ENCODE data around the gene RALA.

RALA gene

GRCh38 chr7:39613577-39613976, 9.8 kb upstream of the RALA start:
- DNase-seq (ENCODE audit: low read depth in 2 of 2): no peak

- DNase-seq (ENCODE audit: low read depth in 2 of 2): no peak
Measured at GRCh38 chr7:39614299-39614698, 9.1 kb upstream of the RALA start.

GRCh38 chr7:39615350-39615975, 7.9 kb upstream of the RALA start:
- no peak for DNase-seq (ENCODE audit: low read depth in 2 of 2)

- DNase-seq (ENCODE audit: low read depth in 2 of 2): no peak
Measured at GRCh38 chr7:39616138-39616537, 7.2 kb upstream of the RALA start.

GRCh38 chr7:39617005-39617404, 6.4 kb upstream of the RALA start:
- no peak for DNase-seq (ENCODE audit: low read depth in 2 of 2)

GRCh38 chr7:39618868-39619267, 4.5 kb upstream of the RALA start:
- DNase-seq (ENCODE audit: low read depth in 2 of 2): no peak

- DNase-seq (ENCODE audit: low read depth in 2 of 2): no peak
Measured at GRCh38 chr7:39620486-39620885, 2.9 kb upstream of the RALA start.

GRCh38 chr7:39621261-39621660, 2.1 kb upstream of the RALA start:
- DNase-seq (ENCODE audit: low read depth in 2 of 2): no peak

- DNase-seq (ENCODE audit: low read depth in 2 of 2): no peak
Measured at GRCh38 chr7:39621784-39622411, 1.5 kb upstream of the RALA start.

- DNase-seq (ENCODE audit: low read depth in 2 of 2): no peak
Measured at GRCh38 chr7:39622609-39623008, 763 bp upstream of the RALA start.

GRCh38 chr7:39623732-39624441, 515 bp downstream of the RALA start:
- DNase-seq (ENCODE audit: low read depth in 2 of 2): no peak

- no peak for DNase-seq (ENCODE audit: low read depth in 2 of 2)
Measured at GRCh38 chr7:39624442-39624807, 1.1 kb downstream of the RALA start.

GRCh38 chr7:39624935-39625694, 1.7 kb downstream of the RALA start:
- DNase-seq (ENCODE audit: low read depth in 2 of 2): no peak

- no peak for DNase-seq (ENCODE audit: low read depth in 2 of 2)
Measured at GRCh38 chr7:39631736-39632308, 8.4 kb downstream of the RALA start.

GRCh38 chr7:39633563-39634477, 10.4 kb downstream of the RALA start:
- DNase-seq (ENCODE audit: low read depth in 2 of 2): no peak

- no peak for DNase-seq (ENCODE audit: low read depth in 2 of 2)
Measured at GRCh38 chr7:39634478-39634805, 11.1 kb downstream of the RALA start.

GRCh38 chr7:39637400-39637799, 14.0 kb downstream of the RALA start:
- DNase-seq (ENCODE audit: low read depth in 2 of 2): no peak

- DNase-seq (ENCODE audit: low read depth in 2 of 2): no peak
Measured at GRCh38 chr7:39637963-39638485, 14.7 kb downstream of the RALA start.

GRCh38 chr7:39642896-39643295, 19.5 kb downstream of the RALA start:
- DNase-seq (ENCODE audit: low read depth in 2 of 2): no peak

- no peak for DNase-seq (ENCODE audit: low read depth in 2 of 2)
Measured at GRCh38 chr7:39644170-39644569, 20.8 kb downstream of the RALA start.
